Stimulated activated CD8-positive, alpha-beta memory T cell treated with anti-CD3 and anti-CD28 coated beads, Interleukin-7, amount 100 ng/mL, for 1 hour (primary cell): ENCODE data around the gene HOMER3.
"Not testable (repeated sequence)": the region's sequence is repeated elsewhere in the genome, so short reads cannot be mapped to it uniquely, and the experiment has no call there.

Experiments used
- DNase-seq, 2 donors: peaks; one replicate each; pipeline ENCODE4 v3.0.0-alpha.2; 2020; ENCODE audit warnings: low read depth in 2 of 2

Gene HOMER3

DNA sequence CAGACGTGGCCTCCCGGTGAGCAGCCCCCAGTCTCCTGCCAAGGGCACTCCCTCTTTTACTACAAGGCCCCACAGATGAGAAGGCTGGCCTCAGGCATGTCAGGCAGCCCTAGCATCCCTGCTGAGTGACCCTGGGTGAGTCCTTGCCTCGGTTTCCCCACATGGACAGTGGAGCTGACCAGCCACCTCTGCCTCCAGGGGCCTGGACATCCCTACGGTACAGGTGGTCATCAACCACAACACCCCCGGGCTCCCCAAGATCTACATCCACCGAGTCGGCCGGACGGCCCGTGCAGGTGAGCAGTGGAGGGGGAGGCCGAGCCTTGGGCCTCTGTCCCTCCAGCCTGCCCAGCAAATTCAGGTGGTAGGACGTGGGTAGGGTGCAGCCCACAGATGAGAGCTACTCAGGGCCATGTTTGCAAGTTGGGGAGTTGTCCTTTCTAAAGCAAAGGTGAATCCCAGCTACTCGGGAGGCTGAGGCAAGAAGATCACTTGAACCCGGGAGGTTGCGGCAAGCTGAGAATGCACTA is 16.3 kb downstream of the HOMER3 start:
- no peak for DNase-seq

DNA sequence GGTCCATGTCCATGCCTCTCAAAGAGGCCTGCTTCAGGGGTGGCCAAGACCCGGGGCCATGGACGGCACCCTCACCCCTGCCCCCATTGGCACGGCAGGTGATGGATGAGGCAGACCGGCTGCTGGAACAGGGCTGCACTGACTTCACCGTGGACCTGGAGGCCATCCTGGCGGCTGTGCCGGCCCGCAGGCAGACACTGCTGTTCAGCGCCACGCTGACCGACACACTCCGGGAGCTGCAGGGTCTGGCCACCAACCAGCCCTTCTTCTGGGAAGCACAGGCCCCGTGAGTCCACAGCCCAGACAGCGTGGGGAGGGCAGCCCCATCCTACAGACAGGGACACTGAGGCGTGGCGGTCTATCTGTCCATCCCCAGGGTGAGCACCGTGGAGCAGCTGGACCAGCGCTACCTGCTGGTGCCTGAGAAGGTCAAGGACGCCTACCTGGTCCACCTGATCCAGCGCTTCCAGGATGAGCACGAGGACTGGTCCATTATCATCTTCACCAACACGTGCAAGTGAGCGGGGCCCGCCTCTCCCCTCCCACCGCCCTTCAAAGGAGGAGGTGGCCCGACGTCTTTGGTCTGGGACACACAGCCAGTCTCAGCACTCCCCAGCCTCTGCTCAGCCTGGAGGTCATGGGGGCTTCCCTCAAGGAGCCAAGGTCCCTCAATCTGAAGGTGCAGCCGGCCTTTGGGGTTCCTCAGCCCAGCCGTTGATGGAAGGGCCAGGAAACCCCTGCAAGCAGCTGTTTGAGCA is 18.6 kb downstream of the HOMER3 start:
- no peak for DNase-seq

DNA sequence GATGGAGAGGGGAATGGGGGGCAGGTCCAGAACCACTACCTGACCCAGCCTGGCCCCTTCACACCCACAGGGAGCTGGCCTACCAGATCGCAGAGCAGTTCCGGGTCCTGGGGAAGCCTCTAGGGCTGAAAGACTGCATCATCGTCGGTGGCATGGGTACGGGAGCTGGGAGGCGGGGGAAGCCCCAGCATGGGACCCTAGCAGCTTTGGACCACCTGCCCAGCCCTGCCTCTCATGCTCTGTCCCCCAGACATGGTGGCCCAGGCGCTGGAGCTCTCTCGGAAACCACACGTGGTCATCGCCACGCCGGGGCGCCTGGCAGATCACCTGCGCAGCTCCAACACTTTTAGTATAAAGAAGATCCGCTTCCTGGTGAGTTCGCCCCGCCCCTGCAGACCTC is 19.4 kb downstream of the HOMER3 start:
- DNase-seq, result no peak

DNA sequence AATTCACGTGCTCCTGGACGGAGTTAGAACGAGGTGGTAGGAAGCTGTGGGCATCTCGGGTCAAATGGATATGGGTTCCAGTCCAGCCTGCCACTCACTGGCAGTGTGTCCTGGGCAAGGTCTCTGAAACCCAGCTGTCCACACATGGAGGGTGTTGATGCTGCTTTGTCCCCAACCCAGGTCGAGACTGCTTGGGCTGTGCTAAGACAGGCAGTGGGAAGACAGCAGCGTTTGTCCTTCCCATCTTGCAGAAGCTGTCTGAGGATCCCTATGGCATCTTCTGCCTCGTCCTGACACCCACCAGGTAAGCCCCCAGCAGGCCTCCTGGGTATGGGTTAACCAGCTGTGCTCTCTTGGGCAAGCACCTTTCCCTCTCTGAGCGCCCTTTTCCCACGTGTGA is 20.6 kb downstream of the HOMER3 start:
- no peak for DNase-seq

DNA sequence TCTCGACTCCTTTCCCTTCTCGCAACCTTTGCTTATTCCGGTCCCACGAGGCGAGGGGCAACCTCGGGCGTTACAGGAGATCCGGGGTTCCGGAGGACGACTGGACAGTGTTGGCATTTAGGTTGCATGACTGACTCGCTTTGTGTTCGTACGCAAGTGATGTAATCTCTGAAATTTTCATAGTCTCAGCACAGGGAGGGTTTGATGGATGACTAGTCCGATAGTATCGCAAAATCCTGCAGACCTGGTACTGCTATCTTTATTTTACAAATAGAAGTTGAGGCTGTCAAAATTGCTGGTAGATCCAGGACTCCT is 21.2 kb downstream of the HOMER3 start:
- no peak for DNase-seq

DNA sequence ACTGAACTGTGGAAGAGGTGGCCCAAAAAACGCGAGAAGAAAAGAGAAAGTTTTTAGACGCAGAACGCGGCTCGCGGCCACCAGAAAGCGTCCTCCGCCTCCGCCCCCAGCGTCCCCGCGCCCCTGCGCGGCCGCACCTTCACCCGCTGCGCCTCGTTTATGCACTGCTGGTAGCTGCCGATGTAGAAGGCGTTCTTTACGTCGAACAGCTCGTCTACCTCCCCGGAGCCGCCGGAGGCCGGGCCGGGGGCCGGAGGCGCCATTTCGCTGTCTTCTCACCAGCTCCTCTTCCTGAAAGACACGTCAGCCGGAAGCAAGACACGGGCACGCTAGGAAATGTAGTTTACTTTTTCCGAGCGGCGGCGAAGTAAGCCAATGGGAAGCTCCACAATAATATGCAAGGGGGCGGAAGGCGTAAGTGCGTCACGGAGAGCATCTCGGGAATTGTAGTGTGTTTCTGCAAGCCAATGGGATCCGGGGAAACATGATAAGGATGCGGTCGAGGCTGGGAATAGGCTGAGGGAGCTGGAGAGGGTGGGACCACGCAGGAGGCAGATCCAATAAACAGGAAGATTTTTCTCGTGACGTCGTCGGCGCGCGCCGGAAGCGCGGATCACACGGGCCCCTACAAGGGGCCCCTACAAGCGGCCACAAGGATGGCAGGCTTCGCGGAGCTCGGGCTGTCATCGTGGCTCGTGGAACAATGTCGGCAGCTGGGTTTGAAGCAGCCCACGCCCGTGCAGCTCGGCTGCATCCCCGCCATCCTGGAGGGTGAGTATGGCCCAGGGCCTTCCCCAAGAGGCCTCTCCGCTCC is 21.7 kb downstream of the HOMER3 start, which contains the start of the genes COPE and DDX49:
Gene COPE, minus strand, starts transcription at position 302 of the 814 bp plus-strand sequence. Its CDS starts 39 bp downstream, at position 263.
Gene DDX49, plus strand, starts transcription at position 630 of the 814 bp plus-strand sequence. Its CDS starts 27 bp downstream, at position 657.
- peak; percentile 96 for DNase-seq

DNA sequence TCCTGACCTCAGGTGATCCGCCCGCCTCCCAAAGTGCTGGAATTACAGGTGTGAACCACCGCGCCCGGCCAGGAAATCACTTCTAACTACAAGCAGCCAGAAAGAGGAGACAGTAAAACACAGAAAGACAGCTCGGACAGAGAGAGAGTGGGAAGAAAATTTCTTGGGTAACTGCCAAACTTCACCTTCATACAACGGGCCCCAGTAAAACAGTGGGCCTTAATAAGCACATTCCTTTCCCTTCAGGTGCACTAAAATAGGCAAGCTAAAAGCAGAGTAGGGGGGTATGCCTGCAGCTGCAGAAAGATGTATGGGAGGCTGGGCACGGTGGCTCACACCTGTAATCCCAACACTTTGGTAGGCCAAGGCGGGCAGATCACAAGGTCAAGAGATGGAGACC is 23.4 kb downstream of the HOMER3 start:
- not testable (repeated sequence) for DNase-seq

DNA sequence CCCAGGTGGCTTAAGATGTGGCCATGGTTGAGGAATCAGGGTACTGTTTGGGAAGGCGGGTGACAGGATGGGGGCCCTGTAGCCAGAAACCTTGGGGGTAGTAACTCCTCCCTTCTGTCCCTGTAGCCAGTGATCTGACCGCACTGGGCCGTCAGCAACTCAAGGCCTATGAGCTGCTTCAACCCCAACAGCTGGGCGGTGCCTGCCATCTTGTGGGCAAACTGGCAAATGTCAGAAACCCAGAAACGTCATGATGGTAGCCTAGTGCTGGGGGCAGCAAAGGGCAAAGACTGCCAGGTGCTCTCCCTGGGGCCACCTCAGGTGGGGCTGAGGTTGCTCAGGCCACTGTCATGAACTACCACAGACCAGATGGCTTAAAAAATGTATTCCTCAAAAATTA is 25.4 kb downstream of the HOMER3 start:
- no peak for DNase-seq

DNA sequence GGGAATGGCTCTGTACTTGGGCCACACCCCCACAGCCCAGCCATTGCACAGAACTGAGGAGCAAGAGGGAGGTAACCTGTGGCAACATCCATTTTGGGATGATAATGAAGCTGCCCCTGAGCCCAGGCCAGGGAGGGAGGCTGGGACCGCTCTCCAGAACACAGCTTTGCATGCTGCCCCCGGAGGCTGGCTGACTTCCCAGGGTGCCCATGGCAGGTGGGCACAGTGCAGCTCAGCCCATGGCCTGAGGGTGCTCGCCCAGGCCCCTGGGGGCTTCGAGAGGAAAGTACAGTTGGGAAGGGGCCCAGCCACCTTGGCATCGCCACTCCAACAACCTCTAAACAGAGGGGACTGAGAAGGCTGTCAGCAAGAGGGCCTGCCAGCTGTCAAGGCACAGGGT is 27.6 kb downstream of the HOMER3 start:
- DNase-seq, result no peak

DNA sequence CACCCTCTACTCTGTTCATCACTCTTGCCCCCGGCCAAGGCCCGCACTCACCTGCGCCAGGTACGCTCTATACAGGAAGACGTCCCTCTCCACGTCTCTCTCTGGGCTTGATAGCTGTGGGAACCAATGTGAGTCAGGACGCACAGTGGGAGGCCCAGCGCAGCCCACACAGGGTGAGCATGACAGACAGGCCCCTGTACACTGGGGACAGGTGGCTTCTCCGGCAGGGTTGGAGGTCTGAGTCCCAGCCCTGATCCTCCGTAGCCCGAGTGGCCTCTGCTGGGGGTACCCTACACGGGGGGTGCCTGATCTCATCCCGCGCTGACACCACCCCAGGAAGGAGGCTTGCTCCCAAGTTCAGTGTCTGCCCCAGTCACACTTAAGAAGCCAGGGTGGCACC is 28.1 kb downstream of the HOMER3 start:
- no peak for DNase-seq

DNA sequence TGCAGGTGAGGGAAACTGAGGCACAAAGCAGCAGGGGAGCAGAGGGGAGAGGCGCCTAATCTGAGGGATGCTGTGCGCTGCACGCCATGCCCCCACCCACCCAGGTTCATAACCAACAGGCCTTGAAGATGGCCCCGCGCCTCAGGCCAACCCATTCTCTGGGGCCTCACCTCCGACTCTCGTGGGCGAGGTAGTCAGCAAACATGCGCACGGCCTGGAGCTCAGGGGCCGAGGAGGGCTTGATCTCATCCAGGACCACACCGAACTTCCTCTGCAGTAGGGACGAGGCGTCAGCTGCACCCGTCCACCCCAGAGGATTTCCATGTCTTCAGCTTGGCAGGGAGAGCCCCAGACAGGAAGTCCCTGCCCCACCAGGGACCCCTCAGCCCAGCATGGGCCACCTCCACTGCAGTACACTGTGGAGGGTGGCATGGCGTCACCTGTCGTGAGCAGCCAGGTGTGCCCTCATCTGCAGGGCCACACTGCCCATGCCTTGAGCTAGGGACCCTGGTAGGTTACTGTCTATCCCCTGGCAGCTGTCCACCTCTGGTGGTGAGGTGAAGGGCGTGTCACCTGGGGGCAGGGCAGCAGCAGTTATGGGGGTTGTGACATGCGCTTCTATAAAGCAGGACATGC is 30.1 kb downstream of the HOMER3 start:
- no peak for DNase-seq

DNA sequence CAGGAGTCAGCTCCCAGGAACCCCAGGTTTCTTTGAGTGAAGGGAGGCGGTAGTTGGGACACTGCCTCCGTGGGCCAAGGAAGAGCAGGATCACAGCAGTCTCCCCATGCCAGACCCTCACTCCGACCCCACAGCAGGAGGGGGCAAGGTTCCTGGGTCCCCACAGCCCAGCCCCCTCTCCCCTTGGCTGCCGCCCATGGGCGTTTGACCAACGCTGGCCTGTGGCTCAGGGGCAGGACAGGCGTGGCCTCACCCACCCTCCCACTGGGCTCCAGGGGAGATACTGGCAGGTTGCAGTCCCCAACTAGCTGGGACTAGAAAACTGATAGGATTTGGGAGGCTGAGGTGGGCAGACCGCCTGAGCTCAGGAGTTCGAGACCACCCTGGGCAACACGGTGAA is 31.0 kb downstream of the HOMER3 start:
- DNase-seq, result no peak

DNA sequence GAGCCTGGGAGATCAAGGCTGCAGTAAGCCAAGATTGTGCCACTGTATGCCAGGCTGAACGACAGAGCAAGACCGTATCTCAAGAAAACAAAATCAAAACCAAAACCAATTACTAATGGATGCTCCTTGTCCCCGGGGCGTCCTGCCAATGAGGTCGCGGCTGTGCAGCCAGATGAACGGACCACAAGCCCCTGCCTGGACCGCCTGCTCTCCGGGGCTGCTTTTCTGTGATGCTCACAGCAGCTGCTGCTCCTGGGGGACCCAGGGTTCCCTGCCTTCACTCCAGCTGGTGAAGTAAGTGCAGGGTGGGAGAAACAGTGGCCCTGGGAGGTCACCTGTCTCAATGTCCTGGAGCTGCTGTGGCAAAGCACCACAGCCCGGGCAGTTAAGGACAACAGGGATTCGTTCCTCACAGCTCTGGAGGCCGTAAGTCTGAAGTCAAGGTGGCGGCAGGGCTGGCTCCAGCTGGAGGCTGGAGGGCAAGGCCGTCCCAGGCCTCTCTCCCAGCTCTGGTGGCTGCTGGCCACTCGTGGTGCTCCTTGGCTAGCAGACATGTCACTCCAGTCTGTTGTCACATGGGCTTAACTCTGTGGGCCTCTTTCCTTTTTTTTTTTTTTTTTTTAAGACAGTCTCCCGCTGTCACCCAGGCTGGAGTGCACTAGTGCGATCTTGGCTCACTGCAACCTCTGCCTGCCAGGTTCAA is 31.9 kb downstream of the HOMER3 start:
- no peak for DNase-seq

DNA sequence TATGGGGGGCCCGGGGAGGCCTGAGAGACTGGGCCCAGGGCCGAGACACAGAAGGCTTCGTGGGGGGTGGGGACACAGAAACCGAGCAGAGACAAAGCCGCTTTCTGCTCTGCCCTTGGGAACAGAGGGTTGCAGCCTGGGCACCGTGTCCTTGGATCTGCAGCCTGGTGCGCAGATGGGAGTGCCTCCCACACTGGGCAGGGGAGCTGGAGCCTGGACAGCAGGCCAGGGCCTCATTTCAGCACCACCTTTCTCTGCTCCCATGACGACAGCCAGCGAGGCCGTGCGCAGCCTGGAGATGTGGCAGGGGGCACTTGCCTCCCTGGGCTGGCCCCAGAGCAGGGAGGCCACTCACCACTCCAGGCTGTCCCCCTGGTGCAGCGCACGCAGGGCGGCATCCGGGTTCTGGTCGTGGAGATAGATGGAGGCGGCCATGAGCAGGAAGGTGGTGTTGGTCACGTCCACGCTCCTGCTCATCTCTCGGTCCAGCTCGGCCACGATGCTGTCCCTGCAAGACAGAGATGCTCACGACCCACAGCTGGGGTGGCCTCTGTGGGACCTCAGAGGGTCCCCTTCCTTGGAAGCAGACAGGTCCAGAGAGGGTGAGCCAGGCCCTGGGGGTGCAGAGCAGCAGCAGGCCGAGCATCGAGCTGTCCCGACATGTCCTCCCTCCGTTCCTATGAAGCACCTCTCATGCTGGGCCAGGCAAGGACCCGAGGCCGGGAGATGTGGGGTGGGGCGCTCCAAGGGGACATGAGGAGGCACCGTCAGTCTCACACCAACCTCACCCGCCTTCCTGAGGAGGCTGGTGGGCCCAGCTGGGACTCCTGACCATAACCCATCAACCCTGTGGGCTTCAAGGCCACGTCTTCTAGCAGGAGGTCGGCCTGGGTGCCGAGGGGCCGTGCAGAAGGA is 34.2 kb downstream of the HOMER3 start:
- no peak for DNase-seq

DNA sequence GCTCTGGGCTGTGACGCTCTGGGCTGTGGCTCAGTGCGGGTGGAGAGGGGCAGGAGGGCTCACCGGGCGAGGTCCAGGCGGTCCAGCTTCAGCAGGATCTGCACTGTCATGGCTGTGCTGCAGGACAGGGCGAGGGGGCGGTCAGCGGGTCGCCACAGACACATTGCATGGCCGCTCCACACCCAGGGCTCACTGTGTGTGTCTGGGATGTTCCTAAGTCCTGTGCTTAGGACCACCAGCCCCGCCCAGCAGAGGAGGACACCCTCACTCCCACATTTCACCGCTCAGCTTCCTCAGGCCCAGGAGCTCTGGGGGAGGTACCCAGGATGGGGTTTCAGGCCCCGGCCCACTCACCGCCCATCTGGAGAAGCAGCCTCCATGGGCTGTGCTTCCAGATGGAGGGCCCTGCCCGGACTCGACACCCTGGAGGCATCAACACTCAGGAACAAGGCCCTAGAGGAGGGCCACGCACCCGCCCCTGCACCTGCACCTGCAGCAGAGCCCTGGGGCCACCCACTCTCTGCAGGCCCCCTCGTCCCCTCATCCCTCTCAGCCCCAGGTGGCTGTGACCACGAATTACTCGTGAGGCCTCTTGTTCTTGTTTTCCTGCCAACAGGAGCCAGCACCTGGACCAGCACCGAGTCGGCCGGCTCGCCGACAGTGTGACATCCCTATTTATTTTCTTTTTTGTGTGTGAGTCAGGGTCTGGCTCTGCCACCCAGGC is 35.3 kb downstream of the HOMER3 start:
- no peak for DNase-seq

DNA sequence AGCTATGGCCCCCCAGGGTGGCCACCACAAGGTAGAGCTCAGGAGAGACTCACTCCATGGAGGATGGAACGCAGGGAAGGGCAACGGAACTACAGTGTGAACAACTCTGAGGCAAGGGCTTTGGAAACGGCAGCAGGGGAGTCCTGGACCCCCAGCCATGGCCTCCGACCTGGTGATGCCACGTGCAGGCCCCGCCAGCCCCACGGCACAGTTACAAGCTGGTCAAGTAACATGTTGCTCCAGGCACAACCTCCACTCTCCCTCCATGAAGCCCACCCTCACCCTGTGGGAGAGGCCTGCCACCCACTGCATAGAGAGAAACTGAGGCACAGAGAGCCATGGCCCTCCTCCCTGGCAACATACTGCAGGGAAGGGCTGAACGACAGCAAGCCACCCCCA is 36.0 kb downstream of the HOMER3 start:
- no peak for DNase-seq

DNA sequence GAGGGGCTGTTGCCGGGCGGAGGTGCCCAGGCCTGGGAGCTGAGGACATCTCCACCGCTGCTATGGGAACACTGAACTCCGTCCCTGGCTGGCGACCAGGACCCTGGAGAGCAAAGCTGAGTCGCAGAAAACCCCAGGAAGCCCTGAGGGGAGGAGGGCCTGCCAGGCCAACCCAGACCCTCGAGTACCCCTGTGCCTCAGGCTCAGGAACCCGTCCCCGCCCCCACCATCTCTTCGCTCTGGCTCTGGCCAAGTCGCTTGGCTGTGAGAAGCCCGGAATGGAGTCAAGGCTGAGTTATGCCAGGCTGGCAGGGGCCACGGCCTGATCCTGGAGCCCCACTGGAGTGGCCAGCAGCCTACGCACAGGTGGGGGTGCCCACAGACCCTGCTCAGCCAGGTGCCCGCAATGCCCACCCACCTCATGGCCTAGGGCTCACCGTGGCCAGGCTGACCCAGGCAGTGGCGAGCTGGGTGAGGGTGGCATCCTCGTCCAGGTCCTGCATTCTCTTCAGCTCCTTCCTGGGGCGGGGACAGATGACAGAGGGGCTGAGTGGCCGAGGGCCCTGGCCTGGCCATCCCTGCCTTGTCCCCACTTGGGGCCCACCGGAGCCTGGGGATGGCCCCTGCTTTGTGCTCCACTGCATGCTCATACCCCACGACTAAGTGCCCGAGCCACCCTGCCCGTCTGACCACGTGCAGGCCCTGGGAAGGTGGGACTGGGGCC is 36.5 kb downstream of the HOMER3 start:
- DNase-seq, result no peak

DNA sequence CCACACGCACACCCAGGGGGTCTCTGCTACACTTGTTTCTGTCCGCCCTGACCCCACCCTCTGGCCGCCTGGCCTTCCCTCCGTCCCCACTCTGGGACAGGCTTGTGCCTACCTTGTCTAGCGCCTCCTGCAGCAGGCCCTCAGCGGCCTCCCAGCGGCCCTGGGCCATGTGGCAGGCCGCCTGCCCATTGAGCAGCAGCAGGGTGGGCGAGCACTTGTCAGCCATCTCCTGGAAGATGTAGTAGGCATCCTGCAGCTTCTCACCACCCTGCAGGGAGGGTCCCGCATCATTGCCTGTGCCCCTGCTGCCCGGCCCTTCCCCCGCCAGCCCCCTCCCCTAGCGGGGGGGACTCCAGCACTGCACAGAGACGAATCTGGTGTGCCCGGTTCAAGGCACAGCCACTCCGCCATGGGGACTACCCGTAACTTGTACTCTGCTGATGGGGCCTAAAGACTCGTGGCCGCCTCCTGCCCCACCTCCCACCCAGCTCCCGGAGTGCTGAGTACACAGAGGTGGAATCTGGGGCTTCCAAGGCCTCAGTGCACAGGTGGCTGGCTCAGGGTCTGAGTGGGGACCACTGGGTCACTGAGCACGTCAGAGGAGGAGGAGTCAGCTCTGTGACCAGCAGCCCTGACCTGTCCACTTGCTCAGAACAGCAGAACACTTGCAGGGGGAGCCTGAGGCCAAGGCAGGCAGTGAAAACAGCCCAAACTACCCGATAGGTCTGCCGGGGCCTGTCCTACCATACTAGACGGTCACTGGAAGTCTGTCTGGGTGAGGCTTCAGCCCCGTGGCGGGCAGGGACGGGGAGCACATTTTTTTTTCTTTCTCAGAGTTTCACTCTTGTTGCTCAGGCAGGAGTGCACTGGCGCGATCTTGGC is 37.6 kb downstream of the HOMER3 start:
- no peak for DNase-seq
